Central memory CD4-positive, alpha-beta T cell (primary cell): ENCODE results near the gene MALT1.
A peak's percentile ranks its signal among the peaks of the same experiment; 100 is the strongest.
"Not testable (repeated sequence)": the region's sequence is repeated elsewhere in the genome, so short reads cannot be mapped to it uniquely, and the experiment has no call there.

ENCODE experiments used
- DNase-seq: peaks from one replicate; pipeline ENCODE4 v3.0.0; 2022

The MALT1 gene

GRCh38 chr18:58745914-58746313, 74.6 kb downstream of the MALT1 start:
- DNase-seq = no peak

- DNase-seq = no peak
Observed at GRCh38 chr18:58748899-58749595, 77.8 kb downstream of the MALT1 start.

GRCh38 chr18:58753976-58754375, 82.7 kb downstream of the MALT1 start:
- no peak for DNase-seq

GRCh38 chr18:58754544-58755068, 83.3 kb downstream of the MALT1 start:
- no peak for DNase-seq

GRCh38 chr18:58755304-58756010, 84.2 kb downstream of the MALT1 start:
- no peak for DNase-seq

GRCh38 chr18:58756148-58756547, 84.9 kb downstream of the MALT1 start:
- no peak for DNase-seq

GRCh38 chr18:58756596-58757240, 85.5 kb downstream of the MALT1 start:
- DNase-seq = no peak

GRCh38 chr18:58757351-58757750, 86.1 kb downstream of the MALT1 start:
- not testable (repeated sequence) for DNase-seq

- no peak for DNase-seq
Observed at GRCh38 chr18:58758046-58758445, 86.8 kb downstream of the MALT1 start.

- no peak for DNase-seq
Observed at GRCh38 chr18:58758606-58759005, 87.3 kb downstream of the MALT1 start.

- DNase-seq = no peak
Observed at GRCh38 chr18:58761241-58761969, 90.1 kb downstream of the MALT1 start.

- DNase-seq = no peak
Observed at GRCh38 chr18:58761970-58762780, 90.9 kb downstream of the MALT1 start.

- DNase-seq = no peak
Observed at GRCh38 chr18:58762781-58763171, 91.5 kb downstream of the MALT1 start.

- DNase-seq = no peak
Observed at GRCh38 chr18:58766164-58766563, 94.9 kb downstream of the MALT1 start.

- DNase-seq = no peak
Observed at GRCh38 chr18:58766946-58767345, 95.7 kb downstream of the MALT1 start.

- peak; percentile 50 for DNase-seq
Observed at GRCh38 chr18:58768293-58768974, 97.2 kb downstream of the MALT1 start.

GRCh38 chr18:58769321-58769720, 98.1 kb downstream of the MALT1 start:
- DNase-seq = no peak

GRCh38 chr18:58770601-58771000, 99.3 kb downstream of the MALT1 start:
- DNase-seq = no peak

- no peak for DNase-seq
Observed at GRCh38 chr18:58772161-58772560, 100.9 kb downstream of the MALT1 start.

GRCh38 chr18:58776084-58776483, 104.8 kb downstream of the MALT1 start:
- DNase-seq = no peak

GRCh38 chr18:58776541-58776940, 105.3 kb downstream of the MALT1 start:
- DNase-seq = not testable (repeated sequence)

GRCh38 chr18:58777471-58777870, 106.2 kb downstream of the MALT1 start:
- no peak for DNase-seq
